Measurements from ENCODE around the gene MCTP1. TPM values are rescaled to one million over a fixed set of nuclear protein-coding genes. Genes with fewer than 3 reads are reported as not detected.

MCTP1 gene
- total and polyA plus RNA-seq, 10 of the 15 experiments (the other 5 are each of a cell fraction or from before 2014, with no cell fraction given): 12.6 to 45.9 (median 18.8) TPM

DNA sequence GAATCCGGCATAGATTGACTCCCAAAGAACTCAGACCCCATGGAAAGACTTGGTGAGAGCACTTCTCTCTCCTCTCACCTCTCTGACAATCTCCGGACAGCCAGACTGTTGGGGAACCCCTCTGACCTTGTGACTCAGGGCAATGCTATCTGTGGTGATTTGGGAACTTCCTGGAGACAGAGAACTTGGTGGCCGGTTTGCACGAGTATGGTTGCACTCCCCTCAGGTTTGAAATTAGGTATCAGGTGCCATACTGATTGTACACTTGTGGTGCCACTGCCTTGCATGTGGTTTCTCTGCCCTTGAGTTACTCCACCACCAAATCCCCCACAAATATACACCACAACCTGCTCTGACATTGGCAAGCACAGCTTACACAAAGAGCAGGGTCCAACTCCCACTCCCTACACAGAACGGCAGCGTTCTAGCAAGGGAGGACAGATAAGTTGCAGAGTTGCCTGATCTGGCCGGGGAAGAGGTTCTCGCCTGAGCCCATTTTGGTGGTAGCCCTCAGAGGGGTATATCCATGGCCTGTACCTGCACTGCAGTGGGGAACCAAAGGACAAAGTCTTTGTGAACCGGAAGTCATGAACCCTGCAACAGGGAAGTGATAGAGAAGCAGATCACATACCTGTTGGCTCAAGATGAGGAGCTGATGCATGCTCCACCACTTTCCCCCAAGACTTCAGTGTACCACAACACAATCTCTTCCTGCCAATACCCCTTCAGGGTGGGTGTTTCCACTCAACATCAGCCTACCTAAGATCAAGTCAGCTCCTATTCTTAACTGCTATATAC, 255.1 kb downstream of the MCTP1 start (continued):
- TF ChIP-seq BCL11A (IDR thresholded peaks at IDR 0.05; ENCODE audit: low read depth, low read length) (peak; percentile 26; the same call in 1 of the 2 replicates), NFYA (IDR thresholded peaks at IDR 0.05; ENCODE audit: borderline replicate concordance, low read depth, low read length) (no peak), NR2C1 (IDR thresholded peaks at IDR 0.05) (peak; percentile 62), HDAC2 (IDR thresholded peaks at IDR 0.05) (no peak), LARP7 (IDR thresholded peaks at IDR 0.05) (no peak), CEBPB (IDR thresholded peaks at IDR 0.05; ENCODE audit: borderline replicate concordance in 1 of 2, low read depth in 2 of 2, low read length in 2 of 2) (no peak), TCF7 (IDR thresholded peaks at IDR 0.05; ENCODE audit: borderline replicate concordance) (no peak), TBL1XR1 (IDR thresholded peaks at IDR 0.05; ENCODE audit: low read depth, low read length) (no peak), BMI1 (IDR thresholded peaks at IDR 0.05; ENCODE audit: borderline replicate concordance) (no peak), RUNX3 (IDR thresholded peaks at IDR 0.05; ENCODE audit: low read length) (peak; percentile 64), ZNF217 (IDR thresholded peaks at IDR 0.05) (no peak), IKZF2 (IDR thresholded peaks at IDR 0.05) (peak; percentile 28 to 29; a peak in 2 of 4 replicates), IKZF1 (conservative IDR thresholded peaks at IDR 0.05) (peak; percentile 33; the same call in 1 of the 2 replicates), NR2F1 (conservative IDR thresholded peaks at IDR 0.05) (peak; percentile 74), SIN3A (IDR thresholded peaks at IDR 0.05; ENCODE audit: low read depth, low read length) (no peak), YBX1 (IDR thresholded peaks at IDR 0.05) (no peak)
- TF ChIP-seq, protein P1, sequence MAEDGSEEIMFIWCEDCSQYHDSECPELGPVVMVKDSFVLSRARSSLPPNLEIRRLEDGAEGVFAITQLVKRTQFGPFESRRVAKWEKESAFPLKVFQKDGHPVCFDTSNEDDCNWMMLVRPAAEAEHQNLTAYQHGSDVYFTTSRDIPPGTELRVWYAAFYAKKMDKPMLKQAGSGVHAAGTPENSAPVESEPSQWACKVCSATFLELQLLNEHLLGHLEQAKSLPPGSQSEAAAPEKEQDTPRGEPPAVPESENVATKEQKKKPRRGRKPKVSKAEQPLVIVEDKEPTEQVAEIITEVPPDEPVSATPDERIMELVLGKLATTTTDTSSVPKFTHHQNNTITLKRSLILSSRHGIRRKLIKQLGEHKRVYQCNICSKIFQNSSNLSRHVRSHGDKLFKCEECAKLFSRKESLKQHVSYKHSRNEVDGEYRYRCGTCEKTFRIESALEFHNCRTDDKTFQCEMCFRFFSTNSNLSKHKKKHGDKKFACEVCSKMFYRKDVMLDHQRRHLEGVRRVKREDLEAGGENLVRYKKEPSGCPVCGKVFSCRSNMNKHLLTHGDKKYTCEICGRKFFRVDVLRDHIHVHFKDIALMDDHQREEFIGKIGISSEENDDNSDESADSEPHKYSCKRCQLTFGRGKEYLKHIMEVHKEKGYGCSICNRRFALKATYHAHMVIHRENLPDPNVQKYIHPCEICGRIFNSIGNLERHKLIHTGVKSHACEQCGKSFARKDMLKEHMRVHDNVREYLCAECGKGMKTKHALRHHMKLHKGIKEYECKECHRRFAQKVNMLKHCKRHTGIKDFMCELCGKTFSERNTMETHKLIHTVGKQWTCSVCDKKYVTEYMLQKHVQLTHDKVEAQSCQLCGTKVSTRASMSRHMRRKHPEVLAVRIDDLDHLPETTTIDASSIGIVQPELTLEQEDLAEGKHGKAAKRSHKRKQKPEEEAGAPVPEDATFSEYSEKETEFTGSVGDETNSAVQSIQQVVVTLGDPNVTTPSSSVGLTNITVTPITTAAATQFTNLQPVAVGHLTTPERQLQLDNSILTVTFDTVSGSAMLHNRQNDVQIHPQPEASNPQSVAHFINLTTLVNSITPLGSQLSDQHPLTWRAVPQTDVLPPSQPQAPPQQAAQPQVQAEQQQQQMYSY (CRISPR knock-in tag; IDR thresholded peaks at IDR 0.05): no peak
- TF ChIP-seq, protein P2, sequence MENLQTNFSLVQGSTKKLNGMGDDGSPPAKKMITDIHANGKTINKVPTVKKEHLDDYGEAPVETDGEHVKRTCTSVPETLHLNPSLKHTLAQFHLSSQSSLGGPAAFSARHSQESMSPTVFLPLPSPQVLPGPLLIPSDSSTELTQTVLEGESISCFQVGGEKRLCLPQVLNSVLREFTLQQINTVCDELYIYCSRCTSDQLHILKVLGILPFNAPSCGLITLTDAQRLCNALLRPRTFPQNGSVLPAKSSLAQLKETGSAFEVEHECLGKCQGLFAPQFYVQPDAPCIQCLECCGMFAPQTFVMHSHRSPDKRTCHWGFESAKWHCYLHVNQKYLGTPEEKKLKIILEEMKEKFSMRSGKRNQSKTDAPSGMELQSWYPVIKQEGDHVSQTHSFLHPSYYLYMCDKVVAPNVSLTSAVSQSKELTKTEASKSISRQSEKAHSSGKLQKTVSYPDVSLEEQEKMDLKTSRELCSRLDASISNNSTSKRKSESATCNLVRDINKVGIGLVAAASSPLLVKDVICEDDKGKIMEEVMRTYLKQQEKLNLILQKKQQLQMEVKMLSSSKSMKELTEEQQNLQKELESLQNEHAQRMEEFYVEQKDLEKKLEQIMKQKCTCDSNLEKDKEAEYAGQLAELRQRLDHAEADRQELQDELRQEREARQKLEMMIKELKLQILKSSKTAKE (IDR thresholded peaks at IDR 0.05; ENCODE audit: low read depth, poor library complexity, severe bottlenecking): peak; percentile 41
- TF ChIP-seq, protein P3, sequence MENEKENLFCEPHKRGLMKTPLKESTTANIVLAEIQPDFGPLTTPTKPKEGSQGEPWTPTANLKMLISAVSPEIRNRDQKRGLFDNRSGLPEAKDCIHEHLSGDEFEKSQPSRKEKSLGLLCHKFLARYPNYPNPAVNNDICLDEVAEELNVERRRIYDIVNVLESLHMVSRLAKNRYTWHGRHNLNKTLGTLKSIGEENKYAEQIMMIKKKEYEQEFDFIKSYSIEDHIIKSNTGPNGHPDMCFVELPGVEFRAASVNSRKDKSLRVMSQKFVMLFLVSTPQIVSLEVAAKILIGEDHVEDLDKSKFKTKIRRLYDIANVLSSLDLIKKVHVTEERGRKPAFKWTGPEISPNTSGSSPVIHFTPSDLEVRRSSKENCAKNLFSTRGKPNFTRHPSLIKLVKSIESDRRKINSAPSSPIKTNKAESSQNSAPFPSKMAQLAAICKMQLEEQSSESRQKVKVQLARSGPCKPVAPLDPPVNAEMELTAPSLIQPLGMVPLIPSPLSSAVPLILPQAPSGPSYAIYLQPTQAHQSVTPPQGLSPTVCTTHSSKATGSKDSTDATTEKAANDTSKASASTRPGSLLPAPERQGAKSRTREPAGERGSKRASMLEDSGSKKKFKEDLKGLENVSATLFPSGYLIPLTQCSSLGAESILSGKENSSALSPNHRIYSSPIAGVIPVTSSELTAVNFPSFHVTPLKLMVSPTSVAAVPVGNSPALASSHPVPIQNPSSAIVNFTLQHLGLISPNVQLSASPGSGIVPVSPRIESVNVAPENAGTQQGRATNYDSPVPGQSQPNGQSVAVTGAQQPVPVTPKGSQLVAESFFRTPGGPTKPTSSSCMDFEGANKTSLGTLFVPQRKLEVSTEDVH (IDR thresholded peaks at IDR 0.05; ENCODE audit: low read depth, partially characterized antibody): no peak
- TF ChIP-seq, protein P4, sequence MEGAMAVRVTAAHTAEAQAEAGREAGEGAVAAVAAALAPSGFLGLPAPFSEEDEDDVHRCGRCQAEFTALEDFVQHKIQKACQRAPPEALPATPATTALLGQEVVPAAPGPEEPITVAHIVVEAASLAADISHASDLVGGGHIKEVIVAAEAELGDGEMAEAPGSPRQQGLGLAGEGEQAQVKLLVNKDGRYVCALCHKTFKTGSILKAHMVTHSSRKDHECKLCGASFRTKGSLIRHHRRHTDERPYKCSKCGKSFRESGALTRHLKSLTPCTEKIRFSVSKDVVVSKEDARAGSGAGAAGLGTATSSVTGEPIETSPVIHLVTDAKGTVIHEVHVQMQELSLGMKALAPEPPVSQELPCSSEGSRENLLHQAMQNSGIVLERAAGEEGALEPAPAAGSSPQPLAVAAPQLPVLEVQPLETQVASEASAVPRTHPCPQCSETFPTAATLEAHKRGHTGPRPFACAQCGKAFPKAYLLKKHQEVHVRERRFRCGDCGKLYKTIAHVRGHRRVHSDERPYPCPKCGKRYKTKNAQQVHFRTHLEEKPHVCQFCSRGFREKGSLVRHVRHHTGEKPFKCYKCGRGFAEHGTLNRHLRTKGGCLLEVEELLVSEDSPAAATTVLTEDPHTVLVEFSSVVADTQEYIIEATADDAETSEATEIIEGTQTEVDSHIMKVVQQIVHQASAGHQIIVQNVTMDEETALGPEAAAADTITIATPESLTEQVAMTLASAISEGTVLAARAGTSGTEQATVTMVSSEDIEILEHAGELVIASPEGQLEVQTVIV (IDR thresholded peaks at IDR 0.05; ENCODE audit: borderline replicate concordance, partially characterized antibody): no peak

Measured in GM12878 (cell line).